Upper lobe of right lung (tissue), 1 donor: ENCODE results near the gene CD38. TPM values are rescaled to one million over a fixed set of nuclear protein-coding genes. Genes with fewer than 3 reads are reported as not detected.
A peak's percentile ranks its signal among the peaks of the same experiment; 100 is the strongest.
"Not testable (repeated sequence)": the region's sequence is repeated elsewhere in the genome, so short reads cannot be mapped to it uniquely, and the experiment has no call there.

Experiments used
- ATAC-seq: fragments of 200-7000 bp; cut with Tn5 transposase; one replicate; pipeline ENCODE4 v1.9.1; 2020; ENCODE audit warnings: mild to moderate bottlenecking, moderate library complexity
- DNase-seq: peaks from one replicate; pipeline ENCODE4 v3.0.0-alpha.2; 2020
- H3K27ac ChIP-seq: fragments of 200-600 bp; one replicate; pipeline ENCODE4 v1.8.0; 2022
- H3K27me3 ChIP-seq: fragments of 200-600 bp; one replicate; pipeline ENCODE4 v1.8.0; 2022; ENCODE audit warnings: mild to moderate bottlenecking
- H3K36me3 ChIP-seq: fragments of 200-600 bp; one replicate; pipeline ENCODE4 v1.8.0; 2022
- H3K4me1 ChIP-seq: fragments of 200-600 bp; one replicate; pipeline ENCODE4 v1.8.0; 2022
- H3K4me3 ChIP-seq: fragments of 200-600 bp; one replicate; pipeline ENCODE4 v1.8.0; 2022; ENCODE audit warnings: mild to moderate bottlenecking
- H3K9me3 ChIP-seq: fragments of 200-600 bp; one replicate; pipeline ENCODE4 v1.8.0; 2022
- CTCF ChIP-seq: fragments of 200-600 bp; IDR thresholded peaks from one replicate; pipeline ENCODE4 v1.8.0; 2022; ENCODE audit warnings: antibody characterized with exemption
- intact Hi-C: fragments of 100-400 bp; cut with DNase I; formaldehyde crosslinking; loops from one replicate; pipeline ENCODE4 v1.11.0; 2022
- long read RNA-seq: library from polyadenylated mRNA; unstranded; transcript quantifications from one replicate; pipeline ENCODE4 v2.0.0, GENCODE V29; 2021
- total RNA-seq: library from RNA; stranded (reverse); fragmentation: NEBNext Ultra II Directional; extraction: Animal tissue kit (Norgen Biotek cat#: 25700); gene quantifications from one replicate; pipeline ENCODE4 v1.2.1, GENCODE V29; 2021
- donor health status: DM: no; HTN: yes; CAD: no; lungs with severe emphysema.

Gene CD38
- total RNA-seq: 2.4 TPM
- long read RNA-seq, full-length matches to known transcripts: 3 of 3 reads
- long read RNA-seq, partial matches to known transcripts: 0 of 3 reads
- long read RNA-seq, other reads (novel, unspliced or antisense): 0 of 3 reads

DNA sequence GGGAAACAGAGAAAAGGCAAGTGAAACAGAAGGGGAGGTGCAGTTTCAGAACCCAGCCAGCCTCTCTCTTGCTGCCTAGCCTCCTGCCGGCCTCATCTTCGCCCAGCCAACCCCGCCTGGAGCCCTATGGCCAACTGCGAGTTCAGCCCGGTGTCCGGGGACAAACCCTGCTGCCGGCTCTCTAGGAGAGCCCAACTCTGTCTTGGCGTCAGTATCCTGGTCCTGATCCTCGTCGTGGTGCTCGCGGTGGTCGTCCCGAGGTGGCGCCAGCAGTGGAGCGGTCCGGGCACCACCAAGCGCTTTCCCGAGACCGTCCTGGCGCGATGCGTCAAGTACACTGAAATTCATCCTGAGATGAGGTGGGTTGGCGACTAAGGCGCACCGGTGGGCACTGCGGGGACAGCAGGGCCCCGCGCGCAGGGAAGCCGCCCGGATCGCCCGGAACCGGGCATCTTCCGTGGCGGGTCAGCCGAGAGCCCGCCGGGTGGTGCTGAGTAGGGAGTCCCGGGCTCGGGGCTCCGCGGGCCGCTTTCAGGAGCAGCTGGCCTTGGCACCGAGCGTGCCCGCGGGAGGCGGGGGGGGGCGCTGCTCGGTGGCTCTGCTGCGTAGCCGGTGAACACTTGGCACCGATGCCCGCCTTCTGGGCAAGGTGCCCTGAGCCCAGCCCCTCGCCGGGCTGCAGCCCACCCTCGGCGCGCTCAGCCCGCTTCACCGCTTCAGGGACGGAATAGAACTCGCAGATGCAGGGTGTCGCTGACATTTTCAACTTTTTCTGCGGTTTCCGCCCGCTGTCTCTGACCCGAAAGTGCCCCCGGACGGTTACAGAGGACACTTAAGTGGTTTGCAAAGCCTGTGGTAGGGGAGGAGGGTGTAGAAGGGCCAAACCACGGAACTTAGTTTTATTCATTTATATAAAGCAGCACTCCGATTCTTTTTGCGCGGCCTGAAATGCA is at the start of gene CD38:
Gene CD38 (plus strand): TSS at position 40 of the 953 bp plus-strand sequence. CDS start 87 bp downstream, at position 127.
- intact Hi-C loops: no loop called here
- no peak for TF ChIP-seq CTCF

GRCh38 chr4:15729910-15730533 is 48.1 kb upstream of the CD38 start:
- ATAC-seq (peak; percentile 89), DNase-seq (no peak)
- no peaks in the 10 kb centered on the region for H3K4me1 ChIP-seq
- H3K27me3 ChIP-seq: no peaks in the 10 kb centered on the region
- H3K4me3 ChIP-seq: no peak overlapping the region
- H3K36me3 ChIP-seq: no peaks in the 10 kb centered on the region
- no peaks in the 10 kb centered on the region for H3K9me3 ChIP-seq
- intact Hi-C loops: no loop called here
- H3K27ac ChIP-seq: no peak overlapping the region
- peak; percentile 90 for TF ChIP-seq CTCF

More for the DNA sequence above, at the start of gene CD38:
- Histone ChIP-seq H3K27me3 (no peaks in the 10 kb centered on the region), H3K27ac (no peak within 1 kb of the TSS), H3K36me3 (no peaks in the 10 kb centered on the region), H3K4me1 (peaks cover 13% of the 10 kb centered on the region), H3K4me3 (peak within 1 kb of the TSS; percentile 56), H3K9me3 (no peaks in the 10 kb centered on the region)
- ATAC-seq: peak; percentile 77
- DNase-seq: peak; percentile 85

GRCh38 chr4:15733061-15733460 is 45.1 kb upstream of the CD38 start:
- H3K4me1 ChIP-seq, H3K4me3 ChIP-seq, ATAC-seq, intact Hi-C loops, H3K27ac ChIP-seq, H3K27me3 ChIP-seq, H3K9me3 ChIP-seq, DNase-seq, H3K36me3 ChIP-seq: not testable (repeated sequence)

DNA sequence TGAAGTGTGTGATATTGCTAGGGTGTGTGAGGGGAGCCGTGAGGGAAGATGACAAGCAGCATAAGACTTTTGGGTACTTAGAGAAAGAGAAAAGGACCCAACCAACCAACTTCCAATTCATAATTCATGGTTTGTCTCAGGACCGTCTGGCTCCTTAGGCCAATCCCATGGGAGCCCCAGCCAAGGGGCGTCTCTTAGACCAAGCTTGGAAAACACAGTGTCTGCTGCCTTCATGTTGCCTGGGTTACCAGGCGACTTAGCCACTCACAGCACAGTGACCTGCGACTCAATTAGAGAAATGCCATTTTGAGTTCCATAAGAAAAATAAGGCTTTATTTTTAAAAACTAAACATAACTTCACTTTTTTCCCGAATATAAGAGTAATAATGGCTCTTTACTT is 42.6 kb upstream of the CD38 start:
- Histone ChIP-seq H3K9me3 (no peaks in the 10 kb centered on the region), H3K27ac (no peak overlapping the region), H3K4me1 (no peaks in the 10 kb centered on the region), H3K27me3 (no peaks in the 10 kb centered on the region), H3K36me3 (no peaks in the 10 kb centered on the region), H3K4me3 (no peak overlapping the region)
- ATAC-seq (no peak), DNase-seq (no peak)
- TF ChIP-seq CTCF: no peak
- intact Hi-C loops: no loop called here

GRCh38 chr4:15736514-15737050 is 41.5 kb upstream of the CD38 start:
- no peak for TF ChIP-seq CTCF
- H3K4me3 ChIP-seq: no peak overlapping the region
- no peaks in the 10 kb centered on the region for H3K27me3 ChIP-seq
- DNase-seq: no peak
- H3K27ac ChIP-seq: no peak overlapping the region
- H3K36me3 ChIP-seq: no peaks in the 10 kb centered on the region
- no peak for ATAC-seq
- intact Hi-C loops: no loop called here
- H3K4me1 ChIP-seq: no peaks in the 10 kb centered on the region
- H3K9me3 ChIP-seq: no peaks in the 10 kb centered on the region

GRCh38 chr4:15737255-15737654 is 40.9 kb upstream of the CD38 start:
- H3K36me3 ChIP-seq: no peaks in the 10 kb centered on the region
- ATAC-seq: no peak
- intact Hi-C loops: no loop called here

More at GRCh38 chr4:15737255-15737654, 40.9 kb upstream of the CD38 start:
- Histone ChIP-seq H3K4me3 (no peak overlapping the region), H3K27me3 (no peaks in the 10 kb centered on the region), H3K9me3 (no peaks in the 10 kb centered on the region), H3K27ac (no peak overlapping the region), H3K4me1 (no peaks in the 10 kb centered on the region)
- no peak for DNase-seq
- TF ChIP-seq CTCF: no peak
